IMR-90 (cell line): ENCODE data around the gene PDE11A.

Experiments used
- TF ChIP-seq, protein P1 (sequence below): conservative IDR thresholded peaks from 2 replicates; pipeline ENCODE4 v1.5.1; 2012; ENCODE audit warnings: mild to moderate bottlenecking, low read depth, low read length, improper control_type of control experiment
- TF ChIP-seq, protein P2 (sequence below): fragments of 150-350 bp; IDR thresholded peaks from 2 replicates; pipeline ENCODE4 v1.6.1; 2017; ENCODE audit warnings: mild to moderate bottlenecking, antibody characterized with exemption, low read length, low read depth

DNA sequence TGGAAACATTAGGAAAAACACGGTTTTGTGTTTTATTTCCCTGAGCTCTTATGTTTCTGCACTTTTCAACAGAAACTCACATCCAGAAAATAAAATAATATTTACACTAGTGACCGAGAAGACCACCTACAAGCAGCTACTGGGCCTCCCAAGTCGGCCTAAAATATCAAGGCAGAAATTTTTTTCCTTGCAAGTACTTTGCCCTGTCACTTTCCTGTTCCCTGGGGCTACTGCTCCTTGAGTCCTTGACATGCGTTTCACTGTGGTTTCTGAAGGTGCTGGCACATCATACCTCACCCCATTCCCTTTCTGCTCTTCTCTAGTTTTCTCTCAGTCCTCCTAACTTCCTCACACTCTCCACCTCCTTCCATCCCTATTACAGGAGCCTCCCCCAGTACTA, 400.9 kb downstream of the PDE11A start:
- TF ChIP-seq, protein P1, sequence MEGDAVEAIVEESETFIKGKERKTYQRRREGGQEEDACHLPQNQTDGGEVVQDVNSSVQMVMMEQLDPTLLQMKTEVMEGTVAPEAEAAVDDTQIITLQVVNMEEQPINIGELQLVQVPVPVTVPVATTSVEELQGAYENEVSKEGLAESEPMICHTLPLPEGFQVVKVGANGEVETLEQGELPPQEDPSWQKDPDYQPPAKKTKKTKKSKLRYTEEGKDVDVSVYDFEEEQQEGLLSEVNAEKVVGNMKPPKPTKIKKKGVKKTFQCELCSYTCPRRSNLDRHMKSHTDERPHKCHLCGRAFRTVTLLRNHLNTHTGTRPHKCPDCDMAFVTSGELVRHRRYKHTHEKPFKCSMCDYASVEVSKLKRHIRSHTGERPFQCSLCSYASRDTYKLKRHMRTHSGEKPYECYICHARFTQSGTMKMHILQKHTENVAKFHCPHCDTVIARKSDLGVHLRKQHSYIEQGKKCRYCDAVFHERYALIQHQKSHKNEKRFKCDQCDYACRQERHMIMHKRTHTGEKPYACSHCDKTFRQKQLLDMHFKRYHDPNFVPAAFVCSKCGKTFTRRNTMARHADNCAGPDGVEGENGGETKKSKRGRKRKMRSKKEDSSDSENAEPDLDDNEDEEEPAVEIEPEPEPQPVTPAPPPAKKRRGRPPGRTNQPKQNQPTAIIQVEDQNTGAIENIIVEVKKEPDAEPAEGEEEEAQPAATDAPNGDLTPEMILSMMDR, result no peak
- TF ChIP-seq, protein P2, sequence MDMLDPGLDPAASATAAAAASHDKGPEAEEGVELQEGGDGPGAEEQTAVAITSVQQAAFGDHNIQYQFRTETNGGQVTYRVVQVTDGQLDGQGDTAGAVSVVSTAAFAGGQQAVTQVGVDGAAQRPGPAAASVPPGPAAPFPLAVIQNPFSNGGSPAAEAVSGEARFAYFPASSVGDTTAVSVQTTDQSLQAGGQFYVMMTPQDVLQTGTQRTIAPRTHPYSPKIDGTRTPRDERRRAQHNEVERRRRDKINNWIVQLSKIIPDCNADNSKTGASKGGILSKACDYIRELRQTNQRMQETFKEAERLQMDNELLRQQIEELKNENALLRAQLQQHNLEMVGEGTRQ, result no peak
